Smooth muscle cell (in vitro differentiated cells): ENCODE data around the gene PMIS2. TPM values are rescaled to one million over a fixed set of nuclear protein-coding genes. Genes with fewer than 3 reads are reported as not detected.
A peak's percentile ranks its signal among the peaks of the same experiment; 100 is the strongest.

Experiments used
- DNase-seq: peaks from one replicate; lab custom pipeline; 2025; ENCODE audit not compliant: unreplicated experiment; lab: John Stamatoyannopoulos, UW
- H2AFZ ChIP-seq: fragments of 200-600 bp; sonication (generic); 2 replicates; pipeline ENCODE4 v1.6.0; 2016; ENCODE audit warnings: antibody characterized with exemption, low read depth, mild to moderate bottlenecking
- H3F3A ChIP-seq: fragments of 200-600 bp; sonication (generic); 2 replicates; pipeline ENCODE4 v1.6.0; 2017; ENCODE audit warnings: antibody characterized with exemption, low read depth
- H3K27ac ChIP-seq: fragments of 200-600 bp; sonication (generic); 2 replicates; pipeline ENCODE4 v1.5.1; 2016; ENCODE audit warnings: low read depth, mild to moderate bottlenecking
- H3K27me3 ChIP-seq: fragments of 200-600 bp; sonication (generic); 2 replicates; pipeline ENCODE4 v1.6.1; 2016; ENCODE audit warnings: low read depth, mild to moderate bottlenecking
- H3K36me3 ChIP-seq: fragments of 200-600 bp; sonication (generic); 2 replicates; pipeline ENCODE4 v1.5.1; 2016; ENCODE audit warnings: low read depth
- H3K4me1 ChIP-seq: fragments of 200-600 bp; sonication (generic); 2 replicates; pipeline ENCODE4 v1.5.1; 2016; ENCODE audit warnings: low read depth
- H3K4me2 ChIP-seq: fragments of 200-600 bp; sonication (generic); 2 replicates; pipeline ENCODE4 v1.6.0; 2016; ENCODE audit warnings: mild to moderate bottlenecking
- H3K4me3 ChIP-seq: fragments of 200-600 bp; sonication (generic); 2 replicates; pipeline ENCODE4 v1.5.1; 2016; ENCODE audit warnings: mild to moderate bottlenecking
- H3K79me2 ChIP-seq: fragments of 200-600 bp; sonication (generic); 2 replicates; pipeline ENCODE4 v1.6.0; 2016; ENCODE audit warnings: low read depth, mild to moderate bottlenecking
- H3K9ac ChIP-seq: fragments of 200-600 bp; sonication (generic); 2 replicates; pipeline ENCODE4 v1.6.0; 2016; ENCODE audit warnings: low read depth
- H3K9me3 ChIP-seq: fragments of 200-600 bp; sonication (generic); replicated peaks from 2 replicates; pipeline ENCODE4 v1.5.1; 2016; ENCODE audit warnings: low read depth
- H4K20me1 ChIP-seq: fragments of 200-600 bp; sonication (generic); 2 replicates; pipeline ENCODE4 v1.6.0; 2016; ENCODE audit warnings: low read depth
- CTCF ChIP-seq: fragments of 200-600 bp; sonication (generic); IDR thresholded peaks from 2 replicates; pipeline ENCODE4 v1.5.1; 2017; ENCODE audit warnings: borderline replicate concordance, mild to moderate bottlenecking, antibody characterized with exemption; ENCODE audit not compliant: insufficient read depth, poor library complexity, severe bottlenecking
- WGBS: methylation state at CpG from one replicate; pipeline ENCODE4 v1.1.7; 2016; ENCODE audit warnings: low lambda C conversion rate; 5-methylcytosine and 5-hydroxymethylcytosine counted together
- polyA plus RNA-seq: library from polyadenylated mRNA; unstranded; fragments of >200 nt; fragmentation: Nextera tagmentation; extraction: Ambion mirVana; gene quantifications from 2 replicates; pipeline ENCODE4 v1.2.1, GENCODE V29; 2016
- total RNA-seq: library from RNA; depleted of rRNA; stranded (reverse); fragments of >200 nt; gene quantifications from 2 replicates; pipeline ENCODE4 v1.2.3, GENCODE V29; 2014

The PMIS2 gene
- total and polyA plus RNA-seq, 2 experiments from 2014 or later: not detected

- no peaks in the 10 kb centered on the region for H3K27me3 ChIP-seq
- WGBS: 98% methylated on average over 11 of the region's 11 CpGs
- H3K36me3 ChIP-seq: no peaks in the 10 kb centered on the region
- no peak overlapping the region for H3K4me3 ChIP-seq
- TF ChIP-seq CTCF: no peak
- H3K9ac ChIP-seq: no peak overlapping the region
- H3K4me1 ChIP-seq: peaks cover 15% of the 10 kb centered on the region
- H3K27ac ChIP-seq: no peak overlapping the region
- no peak overlapping the region for H2AFZ ChIP-seq
- H3K9me3 ChIP-seq: no peaks in the 10 kb centered on the region
- H3F3A ChIP-seq: no peaks in the 10 kb centered on the region
- DNase-seq: no peak
- H3K4me2 ChIP-seq: no peak overlapping the region
- no peaks in the 10 kb centered on the region for H4K20me1 ChIP-seq
- peaks cover 11% of the 10 kb centered on the region for H3K79me2 ChIP-seq
Measured at GRCh38 chr19:35542209-35542608, 43.8 kb upstream of the PMIS2 start.

- H3K36me3 ChIP-seq: no peaks in the 10 kb centered on the region
- H3K9ac ChIP-seq: no peak overlapping the region
- no peaks in the 10 kb centered on the region for H3K27me3 ChIP-seq
- no peak for TF ChIP-seq CTCF
- peaks cover 11% of the 10 kb centered on the region for H3K79me2 ChIP-seq
- no peaks in the 10 kb centered on the region for H3F3A ChIP-seq
- peaks cover 15% of the 10 kb centered on the region for H3K4me1 ChIP-seq
- 98% methylated on average over 15 of the region's 15 CpGs for WGBS
- H4K20me1 ChIP-seq: no peaks in the 10 kb centered on the region
- no peak overlapping the region for H3K27ac ChIP-seq
- H3K4me3 ChIP-seq: no peak overlapping the region
- no peak overlapping the region for H2AFZ ChIP-seq
- DNase-seq: no peak
- no peak overlapping the region for H3K4me2 ChIP-seq
- no peaks in the 10 kb centered on the region for H3K9me3 ChIP-seq
Measured at GRCh38 chr19:35543280-35544109, 42.5 kb upstream of the PMIS2 start.

- Histone ChIP-seq H3K9ac (peak overlapping the region; percentile 88), H3K9me3 (no peaks in the 10 kb centered on the region), H3K36me3 (no peaks in the 10 kb centered on the region), H3K27ac (no peak overlapping the region), H3K4me2 (peak overlapping the region; percentile 98), H4K20me1 (no peaks in the 10 kb centered on the region), H3K79me2 (peaks cover 11% of the 10 kb centered on the region), H3K4me3 (peak overlapping the region; percentile 88), H2AFZ (peak overlapping the region; percentile 92), H3K4me1 (peaks cover 15% of the 10 kb centered on the region), H3K27me3 (no peaks in the 10 kb centered on the region), H3F3A (no peaks in the 10 kb centered on the region)
- 75% methylated on average over 3 of the region's 3 CpGs for WGBS
- no peak for DNase-seq
- no peak for TF ChIP-seq CTCF
Measured at GRCh38 chr19:35544110-35544802, 41.7 kb upstream of the PMIS2 start.
